SK-N-MC (cell line): ENCODE data around the gene CHD8.

Source experiments
- EZH2 ChIP-seq: fragments of 200-600 bp; sonication (generic); IDR thresholded peaks from one replicate; pipeline ENCODE4 v1.6.1; 2017; ENCODE audit warnings: antibody characterized with exemption
- POLR2AphosphoS5 ChIP-seq: IDR thresholded peaks from 2 replicates; pipeline ENCODE4 v1.6.1; 2012; ENCODE audit warnings: mild to moderate bottlenecking, low read depth, low read length, borderline replicate concordance

DNA sequence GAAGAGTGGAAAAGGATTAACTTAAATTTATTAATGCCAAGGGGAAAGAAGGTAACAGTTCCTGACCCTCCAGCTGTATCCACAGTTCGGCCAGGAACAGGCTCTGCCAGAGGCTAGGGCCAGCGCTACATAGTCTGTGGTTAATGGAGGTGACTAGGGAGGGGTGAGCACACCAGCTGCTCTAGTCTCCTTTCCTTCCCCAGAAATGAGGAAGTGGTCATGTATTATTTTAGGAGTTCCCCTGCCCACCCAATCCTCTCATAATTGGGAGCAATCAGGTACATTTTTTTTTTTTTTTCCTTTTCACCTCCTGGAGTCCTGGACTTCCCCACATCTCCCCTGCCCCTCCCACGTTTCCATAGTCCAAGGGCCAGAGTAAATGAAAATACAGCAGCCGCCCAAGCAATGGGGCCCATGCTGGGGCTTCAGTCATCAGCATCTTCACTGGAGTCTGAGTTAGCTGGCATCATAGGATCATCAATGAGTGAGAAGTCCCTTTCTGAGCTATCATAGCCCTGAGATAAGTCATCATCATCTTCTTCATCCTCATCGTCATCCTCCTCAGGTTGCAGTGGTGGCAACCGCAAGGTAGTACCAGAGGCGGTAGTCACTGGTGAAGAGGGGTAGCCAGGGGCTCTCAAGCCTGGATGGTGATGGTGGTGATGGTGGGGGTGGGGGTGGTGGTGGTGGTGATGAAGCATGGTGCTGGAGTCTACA is 70.6 kb downstream of the CHD8 start:
- TF ChIP-seq POLR2AphosphoS5 (no peak), EZH2 (no peak)
